Neural crest cell (in vitro differentiated cells): ENCODE results near the gene KRTAP21-1. TPM values are rescaled to one million over a fixed set of nuclear protein-coding genes. Genes with fewer than 3 reads are reported as not detected.

Source experiments
- DNase-seq: peaks from one replicate; pipeline ENCODE4 v3.0.0; 2021; ENCODE audit warnings: low read depth, mixed read lengths, low spot score
- H3K27ac Mint-ChIP-seq: one replicate; pipeline ENCODE4 v1.8.0; 2021; ENCODE audit warnings: mild to moderate bottlenecking, mixed read lengths; ENCODE audit not compliant: unreplicated experiment
- H3K27me3 Mint-ChIP-seq: 2 replicates; pipeline ENCODE4 v1.8.0; 2021; ENCODE audit warnings: low read depth, mild to moderate bottlenecking, mixed read lengths
- H3K36me3 Mint-ChIP-seq: 2 replicates; pipeline ENCODE4 v1.8.0; 2021; ENCODE audit warnings: low read depth, mild to moderate bottlenecking, mixed read lengths
- H3K4me1 Mint-ChIP-seq: 2 replicates; pipeline ENCODE4 v1.8.0; 2021; ENCODE audit warnings: mixed read lengths
- H3K4me3 Mint-ChIP-seq: one replicate; pipeline ENCODE4 v1.8.0; 2021; ENCODE audit warnings: mild to moderate bottlenecking, mixed read lengths
- H3K9me3 Mint-ChIP-seq: 2 replicates; pipeline ENCODE4 v1.8.0; 2021; ENCODE audit warnings: mixed read lengths
- CTCF ChIP-seq: fragments of 200-600 bp; sonication (generic); conservative IDR thresholded peaks from 2 replicates; pipeline ENCODE4 v1.5.0; 2021; ENCODE audit warnings: antibody characterized with exemption, mild to moderate bottlenecking
- total RNA-seq: library from RNA; stranded (reverse); gene quantifications from 2 replicates; pipeline ENCODE4 v1.2.1, GENCODE V29; 2021

The KRTAP21-1 gene
- total RNA-seq, 1 donor from 2014 or later = not detected

- H3K36me3 Mint-ChIP-seq = peaks cover 3% of the 10 kb centered on the region
- DNase-seq = no peak
- no peak overlapping the region for H3K4me3 Mint-ChIP-seq
- peaks cover 14% of the 10 kb centered on the region for H3K9me3 Mint-ChIP-seq
- no peak overlapping the region for H3K27ac Mint-ChIP-seq
- TF ChIP-seq CTCF = no peak
- H3K4me1 Mint-ChIP-seq = no peaks in the 10 kb centered on the region
- H3K27me3 Mint-ChIP-seq = no peaks in the 10 kb centered on the region
Measured at GRCh38 chr21:30719401-30719800, 35.8 kb downstream of the KRTAP21-1 start.

GRCh38 chr21:30718239-30718909, 36.9 kb downstream of the KRTAP21-1 start, which contains the start of gene KRTAP21-3:
Gene KRTAP21-3 (minus strand): TSS chr21:30718777. CDS start chr21:30718759, 18 bp downstream.
- Mint-ChIP-seq H3K9me3 (peaks cover 13% of the 10 kb centered on the region), H3K36me3 (peaks cover 5% of the 10 kb centered on the region), H3K4me3 (no peak within 1 kb of the TSS), H3K27ac (no peak within 1 kb of the TSS), H3K4me1 (no peaks in the 10 kb centered on the region), H3K27me3 (no peaks in the 10 kb centered on the region)
- no peak for TF ChIP-seq CTCF
- DNase-seq = no peak

- Mint-ChIP-seq H3K27me3 (no peaks in the 10 kb centered on the region), H3K27ac (no peak overlapping the region), H3K9me3 (peaks cover 11% of the 10 kb centered on the region), H3K4me3 (no peak overlapping the region), H3K4me1 (no peaks in the 10 kb centered on the region), H3K36me3 (peaks cover 5% of the 10 kb centered on the region)
- no peak for TF ChIP-seq CTCF
- DNase-seq = no peak
Measured at GRCh38 chr21:30717105-30717504, 38.1 kb downstream of the KRTAP21-1 start.

GRCh38 chr21:30714946-30715345, 40.3 kb downstream of the KRTAP21-1 start:
- Mint-ChIP-seq H3K9me3 (peaks cover 14% of the 10 kb centered on the region), H3K36me3 (peaks cover 5% of the 10 kb centered on the region), H3K4me3 (no peak overlapping the region), H3K27ac (no peak overlapping the region), H3K4me1 (no peaks in the 10 kb centered on the region), H3K27me3 (no peaks in the 10 kb centered on the region)
- DNase-seq = no peak
- TF ChIP-seq CTCF = no peak

GRCh38 chr21:30714456-30714855, 40.8 kb downstream of the KRTAP21-1 start:
- Mint-ChIP-seq H3K36me3 (peaks cover 5% of the 10 kb centered on the region), H3K9me3 (peaks cover 14% of the 10 kb centered on the region), H3K4me3 (no peak overlapping the region), H3K27ac (no peak overlapping the region), H3K27me3 (no peaks in the 10 kb centered on the region), H3K4me1 (no peaks in the 10 kb centered on the region)
- no peak for TF ChIP-seq CTCF
- no peak for DNase-seq
